Measurements from ENCODE around the gene TRIM15. TPM values are rescaled to one million over a fixed set of nuclear protein-coding genes. Genes with fewer than 3 reads are reported as not detected.

The TRIM15 gene
- total RNA-seq, 1 experiment from 2014 or later: 0.20 TPM

- Histone ChIP-seq H3K9me3 (ENCODE audit: control insufficient read depth, low read depth, low read length) (no peaks in the 10 kb centered on the region), H2AK5ac (ENCODE audit: insufficient read length, low read length) (no peak within 1 kb of the TSS), H2BK20ac (ENCODE audit: low read depth, low read length, poor library complexity, severe bottlenecking) (no peak within 1 kb of the TSS), H3K23ac (ENCODE audit: insufficient read length, low read depth, low read length) (no peak within 1 kb of the TSS), H3T11ph (ENCODE audit: low read length) (no peak within 1 kb of the TSS), H3K79me1 (ENCODE audit: insufficient read depth, low read depth, low read length, poor library complexity, severe bottlenecking) (no peaks in the 10 kb centered on the region), H4K5ac (ENCODE audit: insufficient read length, low read depth, low read length) (no peak within 1 kb of the TSS), H3K4ac (ENCODE audit: low read depth, low read length) (no peak within 1 kb of the TSS), H3K14ac (ENCODE audit: insufficient read depth, low read length) (no peak within 1 kb of the TSS), H3K27ac (ENCODE audit: insufficient read length, low read depth, low read length) (no peak within 1 kb of the TSS), H4K91ac (ENCODE audit: insufficient read length, low read depth, low read length) (no peak within 1 kb of the TSS), H4K20me1 (ENCODE audit: control insufficient read depth, insufficient read depth, insufficient read length) (no peaks in the 10 kb centered on the region), H3K23me2 (ENCODE audit: insufficient read length, low read depth, low read length, poor library complexity, severe bottlenecking) (no peaks in the 10 kb centered on the region), H2BK5ac (ENCODE audit: insufficient read length, low read length) (no peak within 1 kb of the TSS), H3K4me2 (ENCODE audit: insufficient read depth, insufficient read length, low read length) (no peak within 1 kb of the TSS), H3K27me3 (ENCODE audit: insufficient read depth, low read length) (peaks cover under 1% of the 10 kb centered on the region; the same call in 1 of the 2 replicates), H2BK15ac (ENCODE audit: low read depth, low read length) (no peak within 1 kb of the TSS), H3K56ac (ENCODE audit: insufficient read length, low read depth, low read length) (no peak within 1 kb of the TSS), H3K79me2 (ENCODE audit: insufficient read depth, low read length) (no peaks in the 10 kb centered on the region), H3K4me1 (ENCODE audit: insufficient read depth, low read length) (no peaks in the 10 kb centered on the region), H2BK12ac (ENCODE audit: insufficient read length, low read depth, low read length) (no peak within 1 kb of the TSS), H3K9ac (ENCODE audit: extremely low read depth, insufficient read length, low read length) (no peak within 1 kb of the TSS), H3K18ac (ENCODE audit: insufficient read length, low read depth, low read length) (no peak within 1 kb of the TSS), H2BK120ac (ENCODE audit: low read depth, low read length, poor library complexity, severe bottlenecking) (no peak within 1 kb of the TSS), H4K8ac (replicated peaks; ENCODE audit: insufficient read length, low read depth, low read length) (no peak within 1 kb of the TSS), H2AFZ (ENCODE audit: low read length) (no peak within 1 kb of the TSS)
- H3K4me1 Mint-ChIP-seq: peaks cover 2 to 4% of the 10 kb centered on the region in 2 experiments
- no peak within 1 kb of the TSS for H3K4me3 Mint-ChIP-seq
- no CpG with 5 or more reads among the region's 4 CpGs for WGBS (ENCODE audit: extremely low coverage, insufficient read length, low lambda C conversion rate)
- H3K9me3 Mint-ChIP-seq: no peaks in the 10 kb centered on the region
- TF ChIP-seq CTCF (conservative IDR thresholded peaks at IDR 0.05): no peak
- DNase-seq: no peak
- no peaks in the 10 kb centered on the region for H3K36me3 Mint-ChIP-seq (ENCODE audit: insufficient read depth in 1 of 3, low read depth in 3 of 3)
- peaks cover 55% of the 10 kb centered on the region for H3K27me3 Mint-ChIP-seq (ENCODE audit: low read depth)
- H3K27ac Mint-ChIP-seq: no peak within 1 kb of the TSS
Observed at GRCh38 chr6:30135757-30136156, 27.6 kb upstream of the TRIM15 start, which contains the start of gene TRIM40. TRIM40 (plus strand) TSS chr6:30136140; CDS start chr6:30137037, 897 bp downstream.

Data from H9 (cell line).